Renal cortex interstitium (tissue), 11 donors: ENCODE data around the gene CDK15. TPM values are rescaled to one million over a fixed set of nuclear protein-coding genes. Genes with fewer than 3 reads are reported as not detected.
A peak's percentile ranks its signal among the peaks of the same experiment; 100 is the strongest.

Source experiments
- DNase-seq, 11 donors: peaks; one replicate each; pipeline ENCODE4 v3.0.0-alpha.2; 2013; ENCODE audit warnings: low read depth in 9 of 11, low spot score in 4 of 11; ENCODE audit errors: extremely low read depth in 1 of 11
- polyA plus RNA-seq, 3 donors: library from polyadenylated mRNA; unstranded; fragments of 120-200 nt; gene quantifications; one replicate each; pipeline ENCODE4 v1.2.1, GENCODE V29; 2013; ENCODE audit not compliant: insufficient read length in 3 of 3

CDK15 gene
- polyA plus RNA-seq, 3 donors: 1.2 to 1.7 (median 1.3) TPM

DNA sequence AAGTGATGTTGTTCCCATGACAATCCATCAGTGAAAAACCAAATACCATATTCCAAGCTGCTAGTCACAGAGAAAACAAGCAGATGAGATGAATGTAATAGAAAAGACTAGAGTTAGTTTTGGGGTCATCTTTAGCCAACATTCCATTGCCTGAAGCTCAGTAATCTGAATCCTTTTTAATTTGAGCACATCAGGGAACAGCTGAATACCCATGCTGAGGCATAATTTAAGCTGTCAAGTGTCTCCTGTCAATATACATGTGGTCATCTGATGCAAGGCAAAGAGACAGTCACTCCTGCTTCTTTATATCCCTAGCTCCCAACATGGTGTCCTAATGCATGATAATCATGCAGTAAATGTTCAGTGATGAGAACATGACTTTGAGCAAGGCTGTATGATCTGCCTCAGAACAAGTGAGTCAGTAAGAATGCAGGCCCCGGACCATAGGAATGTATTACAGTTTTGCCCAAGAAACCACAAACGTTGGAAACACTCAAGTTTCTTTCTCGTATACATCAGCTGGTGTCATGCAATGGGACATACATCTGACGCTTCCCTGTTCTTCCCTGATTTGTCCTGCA lies 48.0 kb downstream of the CDK15 start:
- DNase-seq: no peak

DNA sequence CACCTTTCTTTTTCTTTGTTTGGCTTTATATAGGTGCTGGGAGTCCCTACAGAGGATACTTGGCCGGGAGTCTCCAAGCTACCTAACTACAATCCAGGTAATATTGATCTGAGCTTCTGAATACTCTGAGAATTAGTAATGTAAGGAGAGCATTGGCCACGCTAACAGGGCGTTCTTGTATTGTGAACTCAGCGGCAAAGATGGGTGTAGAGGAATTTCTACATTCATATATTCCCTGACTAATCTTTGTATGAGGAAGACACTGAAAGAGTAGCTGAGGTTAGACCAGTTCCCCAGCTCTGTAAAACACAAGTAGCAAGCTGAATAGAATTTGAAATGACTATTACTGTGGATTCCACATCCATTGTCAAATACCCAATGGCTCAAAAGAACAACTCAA lies 48.5 kb downstream of the CDK15 start:
- DNase-seq: no peak

DNA sequence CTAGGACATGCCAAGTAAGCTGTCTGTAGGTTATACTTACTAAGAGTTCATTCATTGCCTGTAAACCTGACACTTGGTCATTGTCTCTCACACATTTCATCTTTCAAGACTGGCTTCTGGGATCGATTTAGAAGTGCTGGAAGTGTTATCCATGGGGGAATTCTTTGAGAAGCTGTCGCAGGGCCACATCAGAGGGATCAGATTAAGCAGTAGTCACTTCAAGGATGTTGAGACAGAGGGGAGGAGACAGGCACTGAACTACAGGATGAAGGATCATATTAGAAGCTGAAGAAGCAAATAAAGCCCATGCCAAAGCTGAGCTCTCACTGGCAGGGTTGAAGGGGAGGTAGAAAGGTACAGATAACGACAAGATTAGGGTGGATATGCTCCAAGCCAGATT lies 49.0 kb downstream of the CDK15 start:
- no peak for DNase-seq

DNA sequence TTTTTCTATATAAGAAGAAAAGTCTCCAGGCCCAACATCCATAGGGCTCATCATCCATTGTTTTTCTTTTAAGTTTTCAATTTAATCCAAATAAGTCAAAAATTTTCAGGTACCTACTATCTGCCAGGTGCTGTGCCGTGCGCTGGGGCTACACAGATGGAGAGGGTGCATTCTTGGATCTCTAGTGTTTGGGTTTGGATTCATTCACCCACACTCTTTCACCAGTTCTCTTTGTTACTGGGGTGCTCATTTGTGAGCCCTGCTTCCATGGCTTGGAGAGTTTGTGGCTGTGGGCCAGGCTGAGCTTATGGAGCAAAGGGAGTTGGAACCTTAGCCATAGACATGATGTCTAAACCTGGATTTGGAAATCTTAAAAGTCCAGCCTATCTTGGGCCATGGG lies 51.0 kb downstream of the CDK15 start:
- DNase-seq: no peak

DNA sequence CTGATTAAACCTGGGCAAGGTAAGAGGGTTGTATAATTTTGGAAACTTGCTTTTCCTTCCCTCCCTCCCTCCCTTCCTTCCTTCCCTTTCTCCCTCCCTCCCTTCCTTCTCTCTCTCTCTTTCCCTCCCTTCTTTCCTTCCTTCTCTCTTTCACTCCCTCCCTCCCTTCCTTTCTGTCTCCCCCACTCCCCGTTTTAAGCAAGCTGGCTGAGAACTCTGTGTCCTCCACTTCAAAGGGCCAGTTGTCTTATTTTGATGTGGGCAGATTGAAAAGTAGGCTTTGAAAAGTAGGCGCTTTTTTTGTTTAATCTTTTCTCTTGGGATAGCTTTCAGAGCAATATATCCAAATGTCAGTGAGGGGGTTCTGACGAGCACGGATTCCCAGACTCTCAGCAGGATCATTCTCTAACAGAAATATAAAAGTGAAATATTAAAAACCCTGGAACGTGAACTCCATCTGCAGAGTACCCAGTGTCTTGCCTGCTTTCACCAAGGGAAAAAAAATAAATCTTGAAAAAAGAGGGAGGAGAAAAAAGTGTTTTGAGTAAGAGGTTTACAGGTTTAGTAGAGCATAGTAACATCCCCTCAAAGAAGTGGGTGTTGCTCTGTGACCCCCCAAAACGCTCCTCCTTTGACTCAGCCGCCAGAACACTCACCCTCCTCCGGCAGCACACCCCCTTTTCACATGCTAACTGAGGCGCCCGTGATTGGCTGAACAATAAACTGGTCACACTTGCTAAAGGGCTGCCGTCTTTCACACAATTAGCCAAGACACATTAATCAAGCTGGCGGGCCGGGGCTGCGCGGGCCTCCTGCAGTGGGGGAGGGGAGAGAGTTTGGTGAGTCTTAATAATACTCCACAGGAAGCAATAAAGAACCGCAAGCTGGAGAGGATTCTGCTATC lies 52.2 kb downstream of the CDK15 start:
- peak in 9 of 11 donors; percentile 61 to 87 (median 79) for DNase-seq

- DNase-seq: no peak
Observed at GRCh38 chr2:201859949-201860348, 53.6 kb downstream of the CDK15 start.

DNA sequence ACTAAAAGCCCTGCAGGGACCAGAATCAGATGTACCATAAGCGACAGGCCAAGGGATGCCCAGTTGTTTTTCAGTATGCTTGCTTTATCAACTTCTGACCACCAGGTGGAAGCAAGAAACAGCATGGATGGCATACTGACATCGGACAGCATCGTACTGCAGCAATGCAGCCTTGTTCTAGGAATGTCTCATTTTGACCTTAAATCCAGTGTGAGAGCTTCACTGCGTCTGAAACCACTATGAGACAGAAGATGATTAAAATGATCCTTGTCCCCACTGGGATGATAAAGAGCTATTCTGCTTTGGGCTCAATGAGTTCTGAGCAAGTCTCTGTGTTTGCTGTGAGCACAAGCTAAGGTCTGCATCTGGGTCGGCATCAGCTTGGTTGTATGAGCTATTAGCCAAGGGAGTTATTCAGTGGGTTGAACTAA lies 54.3 kb downstream of the CDK15 start:
- peak in 8 of 11 donors; percentile 67 to 85 (median 78) for DNase-seq

GRCh38 chr2:201862843-201863242 lies 56.5 kb downstream of the CDK15 start:
- DNase-seq: no peak

DNA sequence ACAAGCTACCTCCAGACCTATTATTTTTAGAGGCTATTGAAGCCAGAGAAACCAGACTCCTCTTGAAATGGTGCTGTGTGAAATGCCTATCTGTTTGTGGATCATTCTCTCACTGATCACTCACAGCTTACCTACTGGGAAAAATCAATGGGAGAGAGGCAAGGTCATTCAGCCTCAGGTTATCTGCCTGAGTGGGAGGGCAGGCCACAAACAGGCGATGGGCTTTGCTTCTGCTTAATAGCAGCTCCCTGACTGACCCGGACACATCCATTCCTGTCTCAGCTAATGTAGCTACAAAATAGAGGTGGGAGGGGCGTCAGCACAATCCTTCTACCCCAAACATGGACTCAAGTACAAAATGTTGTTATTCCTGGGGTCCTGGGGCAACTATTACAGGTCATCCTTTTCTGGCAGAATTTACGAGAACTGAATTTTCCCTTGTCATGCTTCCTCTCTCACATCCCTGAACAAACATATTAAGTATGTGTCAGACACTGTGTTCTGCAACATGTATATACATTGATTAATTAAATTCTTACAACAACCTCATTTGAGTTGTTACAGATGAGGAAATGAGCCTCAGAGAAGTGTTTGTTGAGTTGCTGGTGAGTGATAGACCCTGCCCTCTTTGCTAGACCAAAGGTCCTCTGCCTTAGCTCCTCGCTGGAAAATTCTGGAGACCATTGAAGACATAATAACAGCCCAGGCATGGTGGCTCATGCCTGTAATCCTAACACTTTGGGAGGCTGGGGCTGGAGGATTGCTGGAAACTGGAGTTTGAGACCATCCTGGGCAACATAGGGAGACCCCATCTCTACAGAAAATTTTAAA lies 60.5 kb downstream of the CDK15 start:
- DNase-seq: no peak

DNA sequence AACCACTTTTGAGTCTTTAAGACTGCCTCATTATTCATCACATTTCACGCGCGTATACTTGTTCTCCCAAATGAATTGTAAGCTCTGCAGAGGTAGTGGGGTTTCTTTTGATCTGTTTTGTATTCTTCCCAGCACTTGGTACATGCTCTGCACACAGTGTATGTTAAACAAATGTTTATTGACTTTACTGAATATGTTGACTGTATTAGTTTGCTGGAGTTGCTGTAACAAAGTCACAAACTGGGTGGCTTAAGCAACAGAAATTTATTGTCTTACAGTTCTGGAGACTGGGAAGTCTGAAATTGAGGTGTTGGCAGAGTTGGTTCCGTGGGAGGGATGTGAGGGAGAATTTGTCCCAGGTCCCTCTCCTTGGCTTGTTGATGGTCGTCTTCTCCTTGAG lies 65.1 kb downstream of the CDK15 start:
- no peak for DNase-seq

- DNase-seq: peak in 1 of 11 donors; percentile 43
Observed at GRCh38 chr2:201872591-201872990, 66.3 kb downstream of the CDK15 start.

DNA sequence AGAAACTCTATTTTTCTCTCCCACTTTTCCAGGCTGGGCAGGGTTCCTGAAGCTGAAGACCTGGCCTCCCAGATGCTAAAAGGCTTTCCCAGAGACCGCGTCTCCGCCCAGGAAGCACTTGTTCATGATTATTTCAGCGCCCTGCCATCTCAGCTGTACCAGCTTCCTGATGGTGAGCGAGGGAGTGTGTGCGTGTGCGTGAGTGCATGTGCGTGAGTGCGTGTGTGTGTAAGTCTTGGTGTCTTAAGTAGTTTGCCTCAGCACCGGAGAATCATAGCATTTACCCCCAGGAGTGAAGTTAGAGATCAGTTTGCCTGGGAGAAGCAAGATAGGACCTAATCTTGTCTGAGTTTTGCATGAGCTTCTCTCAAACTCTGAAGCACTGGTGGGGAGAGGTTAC lies 73.7 kb downstream of the CDK15 start:
- no peak for DNase-seq

GRCh38 chr2:201880579-201880978 lies 74.2 kb downstream of the CDK15 start:
- DNase-seq: no peak

- DNase-seq: no peak
Observed at GRCh38 chr2:201880993-201881611, 74.8 kb downstream of the CDK15 start.

DNA sequence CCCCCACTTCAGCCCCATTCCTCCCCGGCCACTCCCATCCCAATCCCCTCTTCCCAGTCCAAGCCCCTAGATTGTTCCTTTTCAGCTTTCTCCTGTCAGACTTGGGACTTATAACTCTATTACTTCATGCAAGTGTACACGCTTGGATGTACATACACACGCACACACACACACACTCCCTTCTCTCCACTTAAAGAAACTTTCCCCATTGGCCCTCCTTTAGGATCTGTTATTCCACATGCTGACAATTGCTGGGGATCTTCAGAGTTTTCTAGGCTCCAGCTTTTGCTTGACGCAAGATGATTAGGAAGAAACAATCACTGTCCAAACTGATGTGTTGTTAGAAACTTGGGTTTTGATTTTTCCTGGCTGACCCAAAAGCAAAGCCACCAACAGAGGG lies 75.4 kb downstream of the CDK15 start:
- no peak for DNase-seq

- DNase-seq: no peak
Observed at GRCh38 chr2:201882353-201883090, 76.2 kb downstream of the CDK15 start.

- DNase-seq: peak in 1 of 11 donors; percentile 39
Observed at GRCh38 chr2:201883606-201884369, 77.5 kb downstream of the CDK15 start.

DNA sequence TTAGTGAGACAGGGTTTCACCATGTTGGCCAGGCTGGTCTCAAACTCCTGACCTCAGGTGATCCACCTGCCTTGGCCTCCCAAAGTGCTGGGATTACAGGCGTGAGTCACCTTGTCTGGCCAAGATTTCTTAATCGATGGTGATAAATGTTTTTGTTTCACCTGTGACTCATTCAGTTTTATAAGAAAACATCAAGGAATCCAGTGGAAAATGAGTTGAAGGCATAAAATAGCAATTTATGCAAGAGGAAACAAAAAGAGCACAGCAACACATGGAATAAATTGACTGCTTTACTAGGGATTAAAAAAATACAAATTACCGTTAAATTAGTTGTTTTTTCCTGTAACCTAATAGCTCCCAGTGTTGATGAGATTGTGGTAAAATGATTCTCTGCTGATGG lies 80.2 kb downstream of the CDK15 start:
- DNase-seq: no peak
